ENCODE results near the gene HSH2D. TPM values are rescaled to one million over a fixed set of nuclear protein-coding genes. Genes with fewer than 3 reads are reported as not detected.

The HSH2D gene
- total and polyA plus RNA-seq, 9 of the 15 experiments (the other 6 are each of a cell fraction or from before 2014, with no cell fraction given) = 0.03 to 1.1 (median 0.35) TPM; not detected in 1

- TF ChIP-seq CLOCK (CRISPR knock-in tag; IDR thresholded peaks at IDR 0.05; ENCODE audit: borderline replicate concordance) (no peak), YBX1 (IDR thresholded peaks at IDR 0.05) (no peak), SRF (CRISPR knock-in tag; IDR thresholded peaks at IDR 0.05) (no peak), CHD2 (IDR thresholded peaks at IDR 0.05; ENCODE audit: low read depth, low read length) (no peak), SRSF3 (IDR thresholded peaks at IDR 0.05; ENCODE audit: insufficient read depth, low read length) (no peak), HOMEZ (CRISPR knock-in tag; IDR thresholded peaks at IDR 0.05) (no peak), ZNF274 (IDR thresholded peaks at IDR 0.05; ENCODE audit: borderline replicate concordance, low read depth, low read length) (peak; percentile 44; the same call in 1 of the 2 replicates), NR4A1 (CRISPR knock-in tag; IDR thresholded peaks at IDR 0.05) (no peak), NR4A1 (tag; IDR thresholded peaks at IDR 0.05) (no peak), RAD21 (CRISPR knock-in tag; conservative IDR thresholded peaks at IDR 0.05 in 1 of 2, IDR thresholded peaks at IDR 0.05 in 1 of 2) (no peak), NR2F6 (CRISPR knock-in tag; IDR thresholded peaks at IDR 0.05) (no peak), RFX7 (CRISPR knock-in tag; IDR thresholded peaks at IDR 0.05) (no peak), ZNF511 (CRISPR knock-in tag; IDR thresholded peaks at IDR 0.05) (no peak), BRF1 (IDR thresholded peaks at IDR 0.05; ENCODE audit: borderline replicate concordance, extremely low read depth, insufficient read length) (no peak), BRD4 (IDR thresholded peaks at IDR 0.05) (no peak), E2F5 (CRISPR knock-in tag; IDR thresholded peaks at IDR 0.05) (no peak; the same call in 1 of the 2 replicates), ZKSCAN1 (IDR thresholded peaks at IDR 0.05; ENCODE audit: low read depth, low read length) (no peak), ZNF263 (CRISPR knock-in tag; IDR thresholded peaks at IDR 0.05; ENCODE audit: borderline replicate concordance) (no peak), NCOA1 (IDR thresholded peaks at IDR 0.05; ENCODE audit: low read depth) (peak; percentile 84), RCOR1 (IDR thresholded peaks at IDR 0.05; ENCODE audit: borderline replicate concordance in 1 of 2, low read depth in 2 of 2, low read length in 2 of 2) (peak in 1 of 2 experiments; percentile 98; a peak in 2 of 4 replicates), CHD4 (IDR thresholded peaks at IDR 0.05; ENCODE audit: insufficient read depth, insufficient replicate concordance, low read depth, low read length, poor library complexity, severe bottlenecking) (no peak), POLR3G (IDR thresholded peaks at IDR 0.05; ENCODE audit: extremely low read depth, insufficient read length, insufficient replicate concordance) (no peak), C11orf30 (IDR thresholded peaks at IDR 0.05; ENCODE audit: low read depth) (no peak)
Measured at GRCh38 chr19:16197188-16197621, 53.7 kb downstream of the HSH2D start (continued).

Data from K562 (cell line).